WTC11 (cell line): ENCODE data around the gene FARSA. TPM values are rescaled to one million over a fixed set of nuclear protein-coding genes. Genes with fewer than 3 reads are reported as not detected.

Experiments used
- ATAC-seq: fragments of 200-7000 bp; cut with Tn5 transposase; 2 replicates; pipeline ENCODE4 v1.10.0; 2021; ENCODE audit warnings: mild to moderate bottlenecking, moderate library complexity
- CTCF ChIA-PET: fragments of 300-600 bp; sonication (Branson Sonifier 250); formaldehyde crosslinking; loops from one replicate; lab custom pipeline; 2021; ENCODE audit warnings: antibody characterized with exemption; lab: Charles Lee
- POLR2A ChIA-PET: fragments of 350-600 bp; sonication (Branson Sonifier 250); formaldehyde crosslinking; loops from one replicate; lab custom pipeline; 2021; ENCODE audit warnings: antibody characterized with exemption; lab: Charles Lee
- DNase-seq: peaks from one replicate; pipeline ENCODE4 v3.0.0; 2021; ENCODE audit warnings: low spot score
- H3K27ac Mint-ChIP-seq: 2 replicates; pipeline ENCODE4 v1.8.0; 2021; ENCODE audit warnings: mixed read lengths
- H3K27me3 Mint-ChIP-seq: 2 replicates; pipeline ENCODE4 v1.8.0; 2021; ENCODE audit warnings: low read depth, mild to moderate bottlenecking, moderate library complexity, mixed read lengths
- H3K36me3 Mint-ChIP-seq: 2 replicates; pipeline ENCODE4 v1.8.0; 2021; ENCODE audit warnings: mixed read lengths
- H3K4me1 Mint-ChIP-seq: 2 replicates; pipeline ENCODE4 v1.8.0; 2022; ENCODE audit warnings: mixed read lengths
- H3K4me3 Mint-ChIP-seq: 2 replicates; pipeline ENCODE4 v1.8.0; 2021; ENCODE audit warnings: mild to moderate bottlenecking, moderate library complexity, mixed read lengths
- H3K9me3 Mint-ChIP-seq: 2 replicates; pipeline ENCODE4 v1.8.0; 2021; ENCODE audit warnings: mixed read lengths
- ETV6 ChIP-seq: sonication (generic); formaldehyde crosslinking; IDR thresholded peaks from 2 replicates; pipeline ENCODE4 v1.8.1; 2022; ENCODE audit warnings: mild to moderate bottlenecking, missing genetic modification reagents
- RORB ChIP-seq: fragments of 250-450 bp; sonication (Bioruptor Pico); IDR thresholded peaks from 2 replicates; pipeline ENCODE4 v1.9.0; 2021; ENCODE audit warnings: mild to moderate bottlenecking
- SOX15 ChIP-seq: fragments of 250-450 bp; sonication (Bioruptor Pico); IDR thresholded peaks from 2 replicates; pipeline ENCODE4 v1.9.0; 2021; ENCODE audit warnings: mild to moderate bottlenecking
- ZNF281 ChIP-seq: sonication (generic); formaldehyde crosslinking; IDR thresholded peaks from 2 replicates; pipeline ENCODE4 v1.8.0; 2023; ENCODE audit warnings: mild to moderate bottlenecking, missing genetic modification reagents
- microRNA-seq: library from miRNA; unstranded; fragments of <30 nt; microRNA quantifications from one replicate; pipeline ENCODE4 v1.2.0, GENCODE V29; 2022; ENCODE audit warnings: borderline number of aligned reads
- total RNA-seq: library from RNA; stranded (reverse); gene quantifications from 3 replicates; pipeline ENCODE4 v1.2.3, GENCODE V29; 2021

The FARSA gene
- total RNA-seq, 1 experiment from 2014 or later, result 108 TPM

GRCh38 chr19:12873891-12874745, 59.4 kb downstream of the FARSA start:
- H3K27ac Mint-ChIP-seq, result no peak overlapping the region
- H3K36me3 Mint-ChIP-seq, result peaks cover 50% of the 10 kb centered on the region
- H3K9me3 Mint-ChIP-seq, result peaks cover 8% of the 10 kb centered on the region
- TF ChIP-seq SOX15 (no peak), RORB (CRISPR knock-in tag) (no peak), ETV6 (CRISPR knock-in tag) (no peak)
- TF ChIP-seq, all 79 proteins: peak for 0
- Mint-ChIP-seq H3K4me3 (peak overlapping the region; percentile 67), H3K27me3 (peaks cover 27% of the 10 kb centered on the region), H3K4me1 (no peaks in the 10 kb centered on the region)
- POLR2A ChIA-PET, result interaction anchor here (1.2 to 3.1 kb wide), 3 partner anchors 9 to 17 kb away, joined by 4 to 18 read pairs (median 5); partner anchors contain the start of gene GCDH
- DNase-seq (no peak), ATAC-seq (no peak)
- CTCF ChIA-PET, result interaction anchor here (0.6 to 2.4 kb wide), 8 partner anchors 10 to 114 kb away, joined by 3 to 49 read pairs (median 6); no protein-coding TSS in a partner anchor

GRCh38 chr19:12872941-12873890, 60.3 kb downstream of the FARSA start:
- ChIA-PET POLR2A (interaction anchor here (0.5 to 3.1 kb wide), 9 partner anchors 8 to 733 kb away, joined by 3 to 18 read pairs (median 4); partner anchors contain the start of genes DNASE2, GCDH, RNASEH2A and ZNF20), CTCF (interaction anchor here (0.5 to 2.4 kb wide), 27 partner anchors 8 to 323 kb away, joined by 3 to 49 read pairs (median 5); partner anchors contain the start of genes BEST2, GCDH, JUNB and SYCE2)
- Mint-ChIP-seq H3K36me3 (peaks cover 50% of the 10 kb centered on the region), H3K4me3 (peak overlapping the region; percentile 67), H3K27me3 (peaks cover 30% of the 10 kb centered on the region), H3K4me1 (no peaks in the 10 kb centered on the region; the same call in 1 of the 2 replicates), H3K27ac (no peak overlapping the region), H3K9me3 (peaks cover 8% of the 10 kb centered on the region)
- DNase-seq (peak; percentile 89), ATAC-seq (peak; percentile 86)
- TF ChIP-seq ZNF281 (CRISPR knock-in tag), result no peak

Small RNA genes within 50 kb of the gene (microRNA-seq; reads per million reads assigned to microRNA genes)
- gene MIR5695 (not detected), gene MIR6515 (4.2 reads per million, percentile 9 among the genes with 10 or more reads in this experiment)

Other genes starting within 250 kb of the FARSA start
- gene GNG14, start 245.7 kb downstream of the FARSA start, total RNA-seq, result not detected in 3 replicates
- 13.7 to 16.0 TPM (median 15.2 TPM) in 3 replicates for gene FBXW9, start 237.1 kb downstream of the FARSA start, total RNA-seq
- 90.9 to 105 TPM (median 94.4 TPM) in 3 replicates for gene TNPO2, start 209.8 kb downstream of the FARSA start, total RNA-seq
- 165 to 172 TPM (median 167 TPM) in 3 replicates for gene TRIR, start 199.0 kb downstream of the FARSA start, total RNA-seq
- gene GET3, start 196.2 kb downstream of the FARSA start, total RNA-seq, result 104 to 110 TPM (median 104 TPM) in 3 replicates
- 3.3 to 4.7 TPM (median 4.1 TPM) in 3 replicates for gene BEST2, start 181.9 kb downstream of the FARSA start, total RNA-seq
- 70.0 to 83.3 TPM (median 81.4 TPM) in 3 replicates for gene HOOK2, start 158.2 kb downstream of the FARSA start, total RNA-seq
- 6.6 to 11.5 TPM (median 10.2 TPM) in 3 replicates for gene JUNB, start 142.2 kb downstream of the FARSA start, total RNA-seq
- 378 to 447 TPM (median 447 TPM) in 3 replicates for gene PRDX2, start 131.9 kb downstream of the FARSA start, total RNA-seq
- 30.1 to 50.2 TPM (median 47.0 TPM) in 3 replicates for gene THSD8, start 131.6 kb downstream of the FARSA start, total RNA-seq
- gene RNASEH2A, start 127.1 kb downstream of the FARSA start, total RNA-seq, result 71.3 to 78.2 TPM (median 72.9 TPM) in 3 replicates
- gene RTBDN, start 99.1 kb downstream of the FARSA start, total RNA-seq, result 2.4 to 3.8 TPM (median 3.1 TPM) in 3 replicates
- gene MAST1, start 95.2 kb downstream of the FARSA start, total RNA-seq, result 24.3 to 28.4 TPM (median 27.3 TPM) in 3 replicates
- gene DNASE2, start 52.3 kb downstream of the FARSA start, total RNA-seq, result 31.7 to 35.7 TPM (median 33.4 TPM) in 3 replicates
- 0.32 to 0.89 TPM (median 0.72 TPM) in 3 replicates for gene KLF1, start 46.5 kb downstream of the FARSA start, total RNA-seq
- gene GCDH, start 42.6 kb downstream of the FARSA start, total RNA-seq, result 58.6 to 69.0 TPM (median 59.8 TPM) in 3 replicates
- gene SYCE2, start 14.4 kb downstream of the FARSA start, total RNA-seq, result 1.1 to 2.2 TPM (median 1.9 TPM) in 3 replicates
- gene CALR, start 4.9 kb upstream of the FARSA start, total RNA-seq, result 977 to 1,088 TPM (median 978 TPM) in 3 replicates
- 84.3 to 96.6 TPM (median 96.2 TPM) in 3 replicates for gene RAD23A, start 12.2 kb upstream of the FARSA start, total RNA-seq
- gene GADD45GIP1, start 23.5 kb upstream of the FARSA start, total RNA-seq, result 54.4 to 57.9 TPM (median 56.1 TPM) in 3 replicates
- 0.18 to 0.23 TPM (median 0.22 TPM) in 3 replicates for gene DAND5, start 35.9 kb upstream of the FARSA start, total RNA-seq
- gene NFIX, start 61.8 kb upstream of the FARSA start, total RNA-seq, result 0.44 to 1.5 TPM (median 1.4 TPM) in 3 replicates
- gene LYL1, start 169.1 kb upstream of the FARSA start, total RNA-seq, result 0.60 to 1.2 TPM (median 0.66 TPM) in 3 replicates
- 84.0 to 106 TPM (median 86.0 TPM) in 3 replicates for gene TRMT1, start 183.0 kb upstream of the FARSA start, total RNA-seq
- gene NACC1, start 184.6 kb upstream of the FARSA start, total RNA-seq, result 212 to 237 TPM (median 213 TPM) in 3 replicates
- gene STX10, start 216.7 kb upstream of the FARSA start, total RNA-seq, result 53.7 to 56.9 TPM (median 54.6 TPM) in 3 replicates
- gene IER2, start 216.7 kb upstream of the FARSA start, total RNA-seq, result 138 to 154 TPM (median 150 TPM) in 3 replicates